ENCODE data around the gene GPR21. TPM values are rescaled to one million over a fixed set of nuclear protein-coding genes. Genes with fewer than 3 reads are reported as not detected.

GPR21 gene
- total and polyA plus RNA-seq, 8 donors: 7.0 TPM; not detected in 7

GRCh38 chr9:123020796-123021195 lies 12.7 kb upstream of the GPR21 start:
- 79 to 92% (median 89%) methylated on average over 2 of the region's 2 CpGs for WGBS, 5 donors
- no peaks in the 10 kb centered on the region for H3K4me1 ChIP-seq
- H3K27me3 ChIP-seq: no peaks in the 10 kb centered on the region
- TF ChIP-seq POLR2A (IDR thresholded peaks at IDR 0.05): no peak
- TF ChIP-seq EP300 (IDR thresholded peaks at IDR 0.05): no peak
- TF ChIP-seq CTCF (IDR thresholded peaks at IDR 0.05): no peak
- TF ChIP-seq POLR2AphosphoS5 (IDR thresholded peaks at IDR 0.05): no peak
- no peaks in the 10 kb centered on the region for H3K9me3 ChIP-seq
- no peak for DNase-seq
- intact Hi-C loops (cut with DNase I; ENCODE audit: low total_unique reads): no loop called here
- H3K4me3 ChIP-seq: no peak overlapping the region
- H3K27ac ChIP-seq: no peak overlapping the region
- peaks cover 13 to 83% (median 76%) of the 10 kb centered on the region in 4 donors for H3K36me3 ChIP-seq

GRCh38 chr9:123026425-123026824 lies 7.0 kb upstream of the GPR21 start:
- no peak overlapping the region for H3K4me3 ChIP-seq
- H3K9me3 ChIP-seq: no peaks in the 10 kb centered on the region
- DNase-seq: no peak
- intact Hi-C loops (cut with DNase I; ENCODE audit: low total_unique reads): no loop called here
- H3K4me1 ChIP-seq: peaks cover 0 to 23% (median 6%) of the 10 kb centered on the region in 4 donors
- 67 to 83% (median 77%) methylated on average over 1 of the region's 1 CpG for WGBS, 5 donors
- H3K27me3 ChIP-seq: no peaks in the 10 kb centered on the region
- H3K36me3 ChIP-seq: peaks cover 0 to 55% (median 41%) of the 10 kb centered on the region in 4 donors
- TF ChIP-seq POLR2AphosphoS5 (IDR thresholded peaks at IDR 0.05) (no peak), POLR2A (IDR thresholded peaks at IDR 0.05) (no peak), EP300 (IDR thresholded peaks at IDR 0.05) (no peak), CTCF (IDR thresholded peaks at IDR 0.05) (no peak)
- H3K27ac ChIP-seq: no peak overlapping the region

GRCh38 chr9:123027517-123027916 lies 6.0 kb upstream of the GPR21 start:
- Histone ChIP-seq H3K9me3 (no peaks in the 10 kb centered on the region), H3K4me3 (no peak overlapping the region), H3K27ac (peak overlapping the region in 1 of 5 donors; percentile 51), H3K36me3 (peaks cover 0 to 44% (median 30%) of the 10 kb centered on the region in 4 donors), H3K4me1 (peaks cover 0 to 31% (median 11%) of the 10 kb centered on the region in 4 donors), H3K27me3 (no peaks in the 10 kb centered on the region)
- no peak for DNase-seq
- TF ChIP-seq POLR2AphosphoS5 (IDR thresholded peaks at IDR 0.05): no peak
- no peak for TF ChIP-seq EP300 (IDR thresholded peaks at IDR 0.05)
- TF ChIP-seq CTCF (IDR thresholded peaks at IDR 0.05): no peak
- TF ChIP-seq POLR2A (IDR thresholded peaks at IDR 0.05): no peak
- intact Hi-C loops (cut with DNase I; ENCODE audit: low total_unique reads): no loop called here
- 58 to 83% (median 74%) methylated on average over 3 of the region's 3 CpGs for WGBS, 5 donors

- intact Hi-C loops (cut with DNase I; ENCODE audit: low total_unique reads): no loop called here
- DNase-seq: no peak
- Histone ChIP-seq H3K36me3 (peaks cover 0 to 38% (median 24%) of the 10 kb centered on the region in 4 donors), H3K27ac (no peak overlapping the region), H3K4me1 (peaks cover 0 to 37% (median 14%) of the 10 kb centered on the region in 4 donors), H3K4me3 (no peak overlapping the region), H3K27me3 (no peaks in the 10 kb centered on the region), H3K9me3 (no peaks in the 10 kb centered on the region)
- TF ChIP-seq CTCF (IDR thresholded peaks at IDR 0.05): no peak
- no peak for TF ChIP-seq EP300 (IDR thresholded peaks at IDR 0.05)
- TF ChIP-seq POLR2AphosphoS5 (IDR thresholded peaks at IDR 0.05): no peak
- no peak for TF ChIP-seq POLR2A (IDR thresholded peaks at IDR 0.05)
Measured at GRCh38 chr9:123028136-123028535, 5.3 kb upstream of the GPR21 start.

Measured in stomach (tissue), 9 donors.